Measurements from ENCODE around the gene SNX19. TPM values are rescaled to one million over a fixed set of nuclear protein-coding genes. Genes with fewer than 3 reads are reported as not detected.

SNX19 gene
- total and polyA plus RNA-seq, 2 of the 4 experiments (the other 2 are of a cell fraction) = 35.9 to 113 TPM

- H3K27me3 ChIP-seq (ENCODE audit: control insufficient read depth, insufficient read depth, low read length) = no peaks in the 10 kb centered on the region; the same call in 1 of the 2 replicates
- in situ Hi-C loops (cut with MboI; ENCODE audit: low sequenced_read_pairs) (loop anchor here (5.0 kb wide), 1 partner anchor 413 kb away; no protein-coding TSS in a partner anchor), dilution Hi-C loops (cut with HindIII; ENCODE audit: low sequenced_read_pairs, unreplicated experiment) (loop anchor here (25.0 kb wide), 1 partner anchor 413 kb away; the partner anchor contains the start of genes ADAMTS15 and ADAMTS8), intact Hi-C loops (cut with micrococcal nuclease) (no loop called here)
- no peak overlapping the region for H3K4me3 ChIP-seq (ENCODE audit: insufficient read depth, low read depth, low read length)
- no peak overlapping the region for H2BK20ac ChIP-seq (ENCODE audit: low read depth, low read length)
- no peak overlapping the region for H2AK9ac ChIP-seq (replicated peaks; ENCODE audit: low read depth, low read length, poor library complexity)
- no peaks in the 10 kb centered on the region for H3K9me3 ChIP-seq (ENCODE audit: control insufficient read depth, insufficient read depth, low read length)
- H3K4me1 ChIP-seq (ENCODE audit: control insufficient read depth, insufficient read depth, low read length) = peaks cover 17% of the 10 kb centered on the region
- no peak overlapping the region for H4K91ac ChIP-seq (ENCODE audit: insufficient read depth, low read depth, low read length)
- no peak overlapping the region for H3K9ac ChIP-seq (ENCODE audit: low read depth, low read length)
- H3K14ac ChIP-seq (replicated peaks; ENCODE audit: low read depth, low read length) = no peak overlapping the region
- ChIA-PET CTCF (no interaction called here), POLR2A (ENCODE audit: unreplicated experiment) (interaction anchor here (0.7 kb wide), 1 partner anchor 111 kb away, joined by 14 read pairs; no protein-coding TSS in a partner anchor)
- no TSS peak for BruUV-seq (replicated peaks)
- 100% methylated on average over 2 of the region's 6 CpGs; no CpG with 5 or more reads in 1 of the 2 experiments for WGBS, 2 experiments (ENCODE audit: extremely low coverage in 2 of 2, insufficient read length in 1 of 2)
- H2AFZ ChIP-seq (replicated peaks; ENCODE audit: low read length, poor library complexity) = no peak overlapping the region
- H2AK5ac ChIP-seq (ENCODE audit: low read depth, low read length) = no peak overlapping the region
- H3K56ac ChIP-seq (ENCODE audit: extremely low read depth, insufficient read depth, low read length) = no peak overlapping the region
- no peaks in the 10 kb centered on the region for H3K79me1 ChIP-seq (ENCODE audit: low read depth in 1 of 2, low read length in 2 of 2)
- no peaks in the 10 kb centered on the region for H4K20me1 ChIP-seq (ENCODE audit: insufficient read depth, low read length)
- no peak overlapping the region for H2BK5ac ChIP-seq (ENCODE audit: low read depth, low read length, poor library complexity, severe bottlenecking)
- DNase-seq (no peak), ATAC-seq (ENCODE audit: low read depth) (no peak)
- no peak overlapping the region for H2BK120ac ChIP-seq (ENCODE audit: low read depth, low read length)
- no peak overlapping the region for H3K27ac ChIP-seq (ENCODE audit: insufficient read depth, low read length)
- no peak overlapping the region for H3K18ac ChIP-seq (ENCODE audit: low read depth, low read length)
- no peak overlapping the region for H4K5ac ChIP-seq (ENCODE audit: low read depth, low read length)
- no peaks in the 10 kb centered on the region for H3K36me3 ChIP-seq (ENCODE audit: control insufficient read depth, insufficient read depth, low read length)
- no peak overlapping the region for H3K23ac ChIP-seq (ENCODE audit: low read depth, low read length)
- H4K8ac ChIP-seq (ENCODE audit: low read depth in 2 of 2, low read length in 2 of 2) = no peak overlapping the region
- no peak overlapping the region for H3K4ac ChIP-seq (ENCODE audit: low read depth, low read length)
- H3K9me1 ChIP-seq (ENCODE audit: insufficient read depth, low read length) = peaks cover 13% of the 10 kb centered on the region
- TF ChIP-seq MAFK (IDR thresholded peaks at IDR 0.05; ENCODE audit: low read depth, low read length) = peak; percentile 74
- no peak for TF ChIP-seq FOS (IDR thresholded peaks at IDR 0.05; ENCODE audit: low read depth, low read length)
- TF ChIP-seq BHLHE40 (IDR thresholded peaks at IDR 0.05; ENCODE audit: low read depth, low read length) = no peak
- TF ChIP-seq RFX5 (IDR thresholded peaks at IDR 0.05; ENCODE audit: low read depth, low read length) = no peak
- no peak overlapping the region for H2BK15ac ChIP-seq (ENCODE audit: low read depth, low read length)
- H3K4me2 ChIP-seq (ENCODE audit: low read depth, low read length) = no peak overlapping the region
These were observed 65.9 kb downstream of the SNX19 start for GRCh38 chr11:130850185-130850944.
